H1 (cell line): ENCODE results near the gene LRCH1.

ENCODE experiments used
- CHD2 ChIP-seq: IDR thresholded peaks from 2 replicates; pipeline ENCODE4 v1.6.1; 2012; ENCODE audit warnings: low read length, improper control_type of control experiment
- CTCF ChIP-seq, 3 experiments: IDR thresholded peaks; 1 replicate in 2 of 3; 2 replicates in 1 of 3; pipeline versions ENCODE4 v1.5.1 to v1.6.1; 2011; ENCODE audit warnings: low read length in 3 of 3, mild to moderate bottlenecking in 3 of 3, inconsistent platforms in 2 of 3, low read depth in 1 of 3, moderate library complexity in 1 of 3; ENCODE audit not compliant: insufficient read depth in 1 of 3; ENCODE audit errors: control extremely low read depth in 1 of 3
- POLR2A ChIP-seq, 2 experiments: IDR thresholded peaks; 1 replicate in 1 of 2; 2 replicates in 1 of 2; pipeline ENCODE4 v1.6.1; 2011; ENCODE audit warnings: low read depth in 2 of 2, low read length in 2 of 2, mild to moderate bottlenecking in 2 of 2; ENCODE audit errors: control extremely low read depth in 1 of 2
- USF2 ChIP-seq: IDR thresholded peaks from 2 replicates; pipeline ENCODE4 v1.6.1; 2011; ENCODE audit warnings: low read length, improper control_type of control experiment

- TF ChIP-seq CTCF (IDR thresholded peaks at IDR 0.05; ENCODE audit: control extremely low read depth in 1 of 3, insufficient read depth in 1 of 3, low read depth in 1 of 3, low read length in 3 of 3): no peak
- TF ChIP-seq CHD2: no peak
- TF ChIP-seq USF2: no peak
- no peak for TF ChIP-seq POLR2A (IDR thresholded peaks at IDR 0.05; ENCODE audit: control extremely low read depth in 1 of 2, low read depth in 2 of 2, low read length in 2 of 2)
These were observed 244.7 kb downstream of the LRCH1 start for GRCh38 chr13:46797501-46798237.
